ENCODE results near the gene CRIP1.

GRCh38 chr14:105498430-105499255 lies 12.0 kb downstream of the CRIP1 start:
- TF ChIP-seq YY1 (IDR thresholded peaks at IDR 0.05; ENCODE audit: insufficient read depth, insufficient read length): no peak
- TF ChIP-seq ZNF274 (IDR thresholded peaks at IDR 0.05; ENCODE audit: low read depth, low read length): no peak
- TF ChIP-seq SUZ12 (IDR thresholded peaks at IDR 0.05; ENCODE audit: extremely low read depth, insufficient read depth, insufficient read length): no peak

Data from NT2/D1 (cell line).